OCI-LY1 (cell line): ENCODE results near the gene MRPL45.

ENCODE experiments used
- H2AFZ ChIP-seq: fragments of 200-600 bp; sonication (generic), shearing (Covaris generic); 2 replicates; pipeline ENCODE4 v1.6.0; 2014; ENCODE audit warnings: antibody characterized with exemption, mild to moderate bottlenecking, low read length
- H3F3A ChIP-seq: fragments of 200-600 bp; sonication (generic), shearing (Covaris generic); 2 replicates; pipeline ENCODE4 v1.6.0; 2014; ENCODE audit warnings: mild to moderate bottlenecking, antibody characterized with exemption, low read length, moderate library complexity; ENCODE audit not compliant: insufficient read depth
- H3K27ac ChIP-seq: fragments of 200-600 bp; sonication (generic); 2 replicates; pipeline ENCODE4 v1.5.1; 2014; ENCODE audit warnings: low read length, mixed run types, mild to moderate bottlenecking, low read depth; ENCODE audit not compliant: poor library complexity, severe bottlenecking
- H3K27me3 ChIP-seq: fragments of 200-600 bp; sonication (generic); 2 replicates; pipeline ENCODE4 v1.6.0; 2014; ENCODE audit warnings: antibody characterized with exemption, mild to moderate bottlenecking, low read length, moderate library complexity; ENCODE audit not compliant: insufficient read depth
- H3K36me3 ChIP-seq: fragments of 200-600 bp; sonication (generic); 2 replicates; pipeline ENCODE4 v1.6.1; 2014; ENCODE audit warnings: mild to moderate bottlenecking, antibody characterized with exemption, low read length, moderate library complexity, mixed read lengths; ENCODE audit not compliant: insufficient read depth
- H3K4me1 ChIP-seq: fragments of 200-600 bp; sonication (generic); 2 replicates; pipeline ENCODE4 v1.5.1; 2014; ENCODE audit warnings: mild to moderate bottlenecking, low read length, moderate library complexity; ENCODE audit not compliant: insufficient read depth, severe bottlenecking
- H3K4me2 ChIP-seq: fragments of 200-600 bp; sonication (generic), shearing (Covaris generic); 2 replicates; pipeline ENCODE4 v1.6.1; 2014; ENCODE audit warnings: low read length
- H3K4me3 ChIP-seq: fragments of 200-600 bp; sonication (generic); 2 replicates; pipeline ENCODE4 v1.5.1; 2014; ENCODE audit warnings: low read length, low read depth, mild to moderate bottlenecking, mixed read lengths; ENCODE audit not compliant: poor library complexity, severe bottlenecking
- H3K79me2 ChIP-seq: fragments of 200-600 bp; shearing (Covaris generic); 2 replicates; pipeline ENCODE4 v1.6.1; 2016; ENCODE audit warnings: mixed run types, low read length, mixed read lengths; ENCODE audit not compliant: insufficient read depth
- H3K9ac ChIP-seq: fragments of 200-600 bp; sonication (generic), shearing (Covaris generic); 2 replicates; pipeline ENCODE4 v1.6.1; 2014; ENCODE audit warnings: mild to moderate bottlenecking, low read length, mixed read lengths
- H3K9me2 ChIP-seq: fragments of 200-600 bp; sonication (generic), shearing (Covaris generic); 2 replicates; pipeline ENCODE4 v1.6.1; 2014; ENCODE audit warnings: low read depth, mild to moderate bottlenecking, low read length, mixed read lengths
- H3K9me3 ChIP-seq: fragments of 200-600 bp; shearing (Covaris generic); 2 replicates; pipeline ENCODE4 v1.6.1; 2014; ENCODE audit warnings: low read length, mixed read lengths
- H4K20me1 ChIP-seq: fragments of 200-600 bp; sonication (generic), shearing (Covaris generic); 2 replicates; pipeline ENCODE4 v1.6.0; 2016; ENCODE audit warnings: mild to moderate bottlenecking, low read length; ENCODE audit not compliant: insufficient read depth
- CTCF ChIP-seq: fragments of 200-600 bp; sonication (generic), shearing (Covaris generic); IDR thresholded peaks from 2 replicates; pipeline ENCODE4 v1.5.1; 2017; ENCODE audit warnings: mild to moderate bottlenecking, antibody characterized with exemption, low read length, moderate library complexity, mixed read lengths
- EZH2 ChIP-seq: fragments of 200-600 bp; sonication (generic), shearing (Covaris generic); IDR thresholded peaks from 2 replicates; pipeline ENCODE4 v1.8.0; 2017; ENCODE audit warnings: borderline replicate concordance, mixed run types, mild to moderate bottlenecking, antibody characterized with exemption, low read length, moderate library complexity, mixed read lengths

Gene MRPL45

GRCh38 chr17:38369124-38369886 lies 72.3 kb downstream of the MRPL45 start:
- H2AFZ ChIP-seq, result no peak overlapping the region
- no peaks in the 10 kb centered on the region for H3K9me2 ChIP-seq
- H3K27me3 ChIP-seq, result no peaks in the 10 kb centered on the region
- H4K20me1 ChIP-seq, result no peaks in the 10 kb centered on the region
- H3F3A ChIP-seq, result no peaks in the 10 kb centered on the region
- no peak overlapping the region for H3K4me2 ChIP-seq
- no peak overlapping the region for H3K9ac ChIP-seq
- TF ChIP-seq CTCF, result no peak
- no peak for TF ChIP-seq EZH2
- H3K36me3 ChIP-seq, result peaks cover 23% of the 10 kb centered on the region
- H3K79me2 ChIP-seq, result no peaks in the 10 kb centered on the region
- H3K4me1 ChIP-seq, result no peaks in the 10 kb centered on the region
- no peaks in the 10 kb centered on the region for H3K9me3 ChIP-seq
- no peak overlapping the region for H3K4me3 ChIP-seq
- H3K27ac ChIP-seq, result no peak overlapping the region
